GM23248 (cell line): Measurements from ENCODE around the gene SPRR1B. TPM values are rescaled to one million over a fixed set of nuclear protein-coding genes. Genes with fewer than 3 reads are reported as not detected.

Source experiments
- DNase-seq: peaks from one replicate; pipeline ENCODE4 v3.0.0-alpha.2; 2015
- H2AFZ ChIP-seq: fragments of 200-600 bp; sonication (generic); 2 replicates; pipeline ENCODE4 v1.6.1; 2016; ENCODE audit warnings: antibody characterized with exemption
- H3F3A ChIP-seq: fragments of 200-600 bp; sonication (generic); 2 replicates; pipeline ENCODE4 v1.6.1; 2016; ENCODE audit warnings: mild to moderate bottlenecking, antibody characterized with exemption, mixed run types; ENCODE audit not compliant: insufficient read depth
- H3K27ac ChIP-seq: fragments of 200-600 bp; sonication (generic); 2 replicates; pipeline ENCODE4 v1.5.1; 2016; ENCODE audit warnings: mild to moderate bottlenecking
- H3K27me3 ChIP-seq: fragments of 200-600 bp; sonication (generic); replicated peaks from 2 replicates; pipeline ENCODE4 v1.6.1; 2016; ENCODE audit warnings: mild to moderate bottlenecking; ENCODE audit not compliant: insufficient read depth
- H3K36me3 ChIP-seq: fragments of 200-600 bp; sonication (generic); 2 replicates; pipeline ENCODE4 v1.6.1; 2016; ENCODE audit warnings: low read depth, mild to moderate bottlenecking
- H3K4me1 ChIP-seq: fragments of 200-600 bp; sonication (generic); 2 replicates; pipeline ENCODE4 v1.6.1; 2016; ENCODE audit warnings: mild to moderate bottlenecking; ENCODE audit not compliant: insufficient read depth
- H3K4me2 ChIP-seq: fragments of 200-600 bp; sonication (generic); one replicate; pipeline ENCODE4 v1.6.1; 2016; ENCODE audit warnings: mild to moderate bottlenecking; ENCODE audit not compliant: unreplicated experiment
- H3K4me3 ChIP-seq: fragments of 200-600 bp; sonication (generic); 2 replicates; pipeline ENCODE4 v1.5.1; 2016; ENCODE audit warnings: mild to moderate bottlenecking
- H3K79me2 ChIP-seq: fragments of 200-600 bp; sonication (generic); 2 replicates; pipeline ENCODE4 v1.6.1; 2016; ENCODE audit warnings: mild to moderate bottlenecking; ENCODE audit not compliant: insufficient read depth
- H3K9ac ChIP-seq: fragments of 200-600 bp; sonication (generic); 2 replicates; pipeline ENCODE4 v1.6.1; 2016; ENCODE audit warnings: mild to moderate bottlenecking
- H3K9me2 ChIP-seq: fragments of 200-600 bp; sonication (generic); 2 replicates; pipeline ENCODE4 v1.6.1; 2016; ENCODE audit warnings: mixed run types, mild to moderate bottlenecking, moderate library complexity; ENCODE audit not compliant: insufficient read depth
- H3K9me3 ChIP-seq: fragments of 200-600 bp; sonication (generic); one replicate; pipeline ENCODE4 v1.6.1; 2017; ENCODE audit warnings: low read depth
- H4K20me1 ChIP-seq: fragments of 200-600 bp; sonication (generic); 2 replicates; pipeline ENCODE4 v1.6.0; 2016; ENCODE audit not compliant: insufficient read depth
- EZH2 ChIP-seq: fragments of 200-600 bp; sonication (generic); IDR thresholded peaks from 2 replicates; pipeline ENCODE4 v1.6.1; 2018; ENCODE audit warnings: antibody characterized with exemption, mild to moderate bottlenecking; ENCODE audit not compliant: insufficient read depth, poor library complexity, severe bottlenecking
- EZH2phosphoT487 ChIP-seq: fragments of 200-600 bp; sonication (generic); IDR thresholded peaks from 2 replicates; pipeline ENCODE4 v1.6.1; 2018; ENCODE audit warnings: antibody characterized with exemption, moderate library complexity, mild to moderate bottlenecking, low read depth; ENCODE audit not compliant: insufficient read depth
- WGBS, 2 experiments: methylation state at CpG; one replicate each; pipeline ENCODE4 v1.1.6; 2015 to 2017; ENCODE audit warnings: low lambda C conversion rate in 2 of 2, low coverage in 1 of 2; ENCODE audit errors: missing lambda C conversion rate in 2 of 2; 5-methylcytosine and 5-hydroxymethylcytosine counted together
- in situ Hi-C: fragments of 300-500 bp; cut with MboI; formaldehyde crosslinking; loops from 2 replicates; pipeline ENCODE4 v1.15.0; 2020
- polyA plus RNA-seq: library from polyadenylated mRNA; unstranded; fragments of >200 nt; fragmentation: Nextera tagmentation; extraction: Ambion mirVana; gene quantifications from 2 replicates; pipeline ENCODE4 v1.2.1, GENCODE V29; 2016
- total RNA-seq: library from RNA; depleted of rRNA; stranded (reverse); fragments of >200 nt; shearing (Covaris generic); gene quantifications from 2 replicates; pipeline ENCODE4 v1.2.3, GENCODE V29; 2014

The SPRR1B gene
- total and polyA plus RNA-seq, 2 experiments from 2014 or later = not detected

- H3K79me2 ChIP-seq = no peaks in the 10 kb centered on the region
- no peak overlapping the region for H3K4me2 ChIP-seq
- no peaks in the 10 kb centered on the region for H3F3A ChIP-seq
- no peaks in the 10 kb centered on the region for H4K20me1 ChIP-seq
- no peaks in the 10 kb centered on the region for H3K9me2 ChIP-seq
- TF ChIP-seq EZH2phosphoT487 (no peak), EZH2 (no peak)
- no peak overlapping the region for H2AFZ ChIP-seq
- H3K9ac ChIP-seq = no peak overlapping the region
- WGBS, 2 experiments = 34 to 37% methylated on average over 7 of the region's 7 CpGs
- no peaks in the 10 kb centered on the region for H3K9me3 ChIP-seq
- no peak overlapping the region for H3K4me3 ChIP-seq
- no peaks in the 10 kb centered on the region; the same call in 1 of the 2 replicates for H3K27me3 ChIP-seq
- no peaks in the 10 kb centered on the region for H3K4me1 ChIP-seq
- no peaks in the 10 kb centered on the region for H3K36me3 ChIP-seq
- in situ Hi-C loops = no loop called here
- no peak overlapping the region for H3K27ac ChIP-seq
- no peak for DNase-seq
Measured at GRCh38 chr1:153023109-153023508, 7.9 kb upstream of the SPRR1B start.

- no peaks in the 10 kb centered on the region for H3F3A ChIP-seq
- no peaks in the 10 kb centered on the region for H3K9me2 ChIP-seq
- H3K9me3 ChIP-seq = no peaks in the 10 kb centered on the region
- no peaks in the 10 kb centered on the region for H3K4me1 ChIP-seq
- H3K27ac ChIP-seq = no peak overlapping the region
- H3K4me3 ChIP-seq = no peak overlapping the region
- no peaks in the 10 kb centered on the region for H4K20me1 ChIP-seq
- no peak overlapping the region for H3K4me2 ChIP-seq
- no peak overlapping the region for H3K9ac ChIP-seq
- DNase-seq = no peak
- WGBS, 2 experiments = 23 to 26% methylated on average over 1 of the region's 1 CpG
- H3K79me2 ChIP-seq = no peaks in the 10 kb centered on the region
- no peaks in the 10 kb centered on the region for H3K27me3 ChIP-seq
- TF ChIP-seq EZH2phosphoT487 (no peak), EZH2 (no peak)
- in situ Hi-C loops = no loop called here
- H3K36me3 ChIP-seq = no peaks in the 10 kb centered on the region
- H2AFZ ChIP-seq = no peak overlapping the region
Measured at GRCh38 chr1:153024413-153024812, 6.6 kb upstream of the SPRR1B start.

GRCh38 chr1:153025797-153026196, 5.2 kb upstream of the SPRR1B start:
- in situ Hi-C loops = no loop called here
- Histone ChIP-seq H3K36me3 (no peaks in the 10 kb centered on the region), H3K4me3 (no peak overlapping the region), H2AFZ (no peak overlapping the region), H3K9me3 (no peaks in the 10 kb centered on the region), H4K20me1 (no peaks in the 10 kb centered on the region), H3K4me2 (no peak overlapping the region), H3K79me2 (no peaks in the 10 kb centered on the region), H3K4me1 (no peaks in the 10 kb centered on the region), H3K9me2 (no peaks in the 10 kb centered on the region), H3K9ac (no peak overlapping the region), H3K27ac (no peak overlapping the region), H3F3A (no peaks in the 10 kb centered on the region), H3K27me3 (no peaks in the 10 kb centered on the region)
- TF ChIP-seq EZH2phosphoT487 (no peak), EZH2 (no peak)
- 16 to 24% methylated on average over 1 of the region's 1 CpG for WGBS, 2 experiments
- no peak for DNase-seq

GRCh38 chr1:153028766-153029165, 2.2 kb upstream of the SPRR1B start:
- DNase-seq = no peak
- H3K4me1 ChIP-seq = no peaks in the 10 kb centered on the region
- in situ Hi-C loops = no loop called here
- H3K4me3 ChIP-seq = no peak overlapping the region
- WGBS, 2 experiments = 3 to 6% methylated on average over 1 of the region's 1 CpG
- TF ChIP-seq EZH2 (no peak), EZH2phosphoT487 (no peak)
- H3K4me2 ChIP-seq = no peak overlapping the region
- no peak overlapping the region for H2AFZ ChIP-seq
- H3K27me3 ChIP-seq = no peaks in the 10 kb centered on the region
- H3K9ac ChIP-seq = no peak overlapping the region
- no peak overlapping the region for H3K27ac ChIP-seq
- no peaks in the 10 kb centered on the region for H3K9me3 ChIP-seq
- no peaks in the 10 kb centered on the region for H3K79me2 ChIP-seq
- H3F3A ChIP-seq = no peaks in the 10 kb centered on the region
- no peaks in the 10 kb centered on the region for H3K9me2 ChIP-seq
- no peaks in the 10 kb centered on the region for H3K36me3 ChIP-seq
- no peaks in the 10 kb centered on the region for H4K20me1 ChIP-seq

- H3K27ac ChIP-seq = no peak overlapping the region
- in situ Hi-C loops = no loop called here
- no peak overlapping the region for H3K4me3 ChIP-seq
- H3F3A ChIP-seq = no peaks in the 10 kb centered on the region
- no peaks in the 10 kb centered on the region for H3K9me2 ChIP-seq
- no peaks in the 10 kb centered on the region for H4K20me1 ChIP-seq
- H3K9me3 ChIP-seq = no peaks in the 10 kb centered on the region
- H2AFZ ChIP-seq = no peak overlapping the region
- DNase-seq = no peak
- H3K36me3 ChIP-seq = no peaks in the 10 kb centered on the region
- no peak overlapping the region for H3K9ac ChIP-seq
- TF ChIP-seq EZH2 (no peak), EZH2phosphoT487 (no peak)
- no peaks in the 10 kb centered on the region for H3K79me2 ChIP-seq
- H3K4me1 ChIP-seq = no peaks in the 10 kb centered on the region
- no peak overlapping the region for H3K4me2 ChIP-seq
- H3K27me3 ChIP-seq = 0 out of 2 replicates have a peak, but pooled peaks cover 4% of the 10 kb centered on the region
Measured at GRCh38 chr1:153032073-153032472, 1.1 kb downstream of the SPRR1B start.
